ENCODE results near the gene IGF2. TPM values are rescaled to one million over a fixed set of nuclear protein-coding genes. Genes with fewer than 3 reads are reported as not detected.

IGF2 gene
- polyA plus RNA-seq, 1 donor from 2014 or later = not detected

GRCh38 chr11:2167141-2168045, 28.2 kb upstream of the IGF2 start:
- no peaks in the 10 kb centered on the region for H3K36me3 ChIP-seq (ENCODE audit: insufficient read depth, low read length)
- no peak overlapping the region for H3K4me2 ChIP-seq (ENCODE audit: low read length)
- no peak overlapping the region for H3K9ac ChIP-seq (ENCODE audit: low read length)
- no peak overlapping the region for H3K27ac ChIP-seq (ENCODE audit: low read length)
- no peaks in the 10 kb centered on the region for H3K9me3 ChIP-seq (ENCODE audit: low read length)
- H3K79me2 ChIP-seq (replicated peaks; ENCODE audit: insufficient read depth, low read length) = no peaks in the 10 kb centered on the region
- no peak overlapping the region for H3K4me3 ChIP-seq (ENCODE audit: low read length)
- no peak overlapping the region for H2AFZ ChIP-seq (ENCODE audit: low read depth, low read length)
- no peaks in the 10 kb centered on the region for H3K9me2 ChIP-seq (ENCODE audit: insufficient read depth, low read length)
- no peaks in the 10 kb centered on the region for H4K20me1 ChIP-seq (ENCODE audit: insufficient read depth)
- H3F3A ChIP-seq (ENCODE audit: insufficient read depth, low read length, poor library complexity, severe bottlenecking) = no peaks in the 10 kb centered on the region
- TF ChIP-seq RAD21 (conservative IDR thresholded peaks at IDR 0.05) (no peak), MXI1 (conservative IDR thresholded peaks at IDR 0.05; ENCODE audit: poor library complexity, severe bottlenecking) (no peak), EZH2 (IDR thresholded peaks at IDR 0.05; ENCODE audit: borderline replicate concordance, insufficient read depth, low read length, poor library complexity, severe bottlenecking) (no peak), EP300 (conservative IDR thresholded peaks at IDR 0.05; ENCODE audit: poor library complexity, severe bottlenecking) (no peak), REST (IDR thresholded peaks at IDR 0.05; ENCODE audit: borderline replicate concordance) (no peak), SMC3 (conservative IDR thresholded peaks at IDR 0.05; ENCODE audit: poor library complexity) (no peak), POLR2AphosphoS5 (IDR thresholded peaks at IDR 0.05) (no peak), TAF1 (IDR thresholded peaks at IDR 0.05; ENCODE audit: low read depth) (no peak), CTCF (IDR thresholded peaks at IDR 0.05; ENCODE audit: poor library complexity, severe bottlenecking) (no peak)
- H3K27me3 ChIP-seq (ENCODE audit: insufficient read depth, low read depth, low read length) = no peaks in the 10 kb centered on the region

- Histone ChIP-seq H3K27ac (ENCODE audit: low read length) (no peak overlapping the region), H3K9ac (ENCODE audit: low read length) (no peak overlapping the region), H3K4me2 (ENCODE audit: low read length) (no peak overlapping the region), H2AFZ (ENCODE audit: low read depth, low read length) (no peak overlapping the region), H3F3A (ENCODE audit: insufficient read depth, low read length, poor library complexity, severe bottlenecking) (no peaks in the 10 kb centered on the region), H3K27me3 (ENCODE audit: insufficient read depth, low read depth, low read length) (no peaks in the 10 kb centered on the region), H3K4me3 (ENCODE audit: low read length) (no peak overlapping the region), H4K20me1 (ENCODE audit: insufficient read depth) (no peaks in the 10 kb centered on the region), H3K79me2 (replicated peaks; ENCODE audit: insufficient read depth, low read length) (no peaks in the 10 kb centered on the region), H3K36me3 (ENCODE audit: insufficient read depth, low read length) (no peaks in the 10 kb centered on the region), H3K9me2 (ENCODE audit: insufficient read depth, low read length) (no peaks in the 10 kb centered on the region), H3K9me3 (ENCODE audit: low read length) (no peaks in the 10 kb centered on the region)
- TF ChIP-seq POLR2AphosphoS5 (IDR thresholded peaks at IDR 0.05) = no peak
- TF ChIP-seq RAD21 (conservative IDR thresholded peaks at IDR 0.05) = peak; percentile 46
- TF ChIP-seq CTCF (IDR thresholded peaks at IDR 0.05; ENCODE audit: poor library complexity, severe bottlenecking) = peak; percentile 44
Observed at GRCh38 chr11:2166091-2166851, 27.1 kb upstream of the IGF2 start.
